T47D (cell line): Measurements from ENCODE around the gene MYRF.

Experiments used
- DNase-seq, 2 experiments: peaks; one replicate each; pipeline versions ENCODE4 v3.0.0 to v3.0.0-alpha.2; 2011 to 2012; ENCODE audit warnings: low read depth in 1 of 2, low spot score in 1 of 2
- JUND ChIP-seq: IDR thresholded peaks from 2 replicates; pipeline ENCODE4 v1.6.1; 2012; ENCODE audit warnings: low read depth
- in situ Hi-C: cut with HindIII; loops from 2 replicates; pipeline ENCODE4 v1.10.0; 2016; ENCODE audit warnings: low sequenced_read_pairs, low pct_unique_long_range_greater_than_20kb

Gene MYRF

DNA sequence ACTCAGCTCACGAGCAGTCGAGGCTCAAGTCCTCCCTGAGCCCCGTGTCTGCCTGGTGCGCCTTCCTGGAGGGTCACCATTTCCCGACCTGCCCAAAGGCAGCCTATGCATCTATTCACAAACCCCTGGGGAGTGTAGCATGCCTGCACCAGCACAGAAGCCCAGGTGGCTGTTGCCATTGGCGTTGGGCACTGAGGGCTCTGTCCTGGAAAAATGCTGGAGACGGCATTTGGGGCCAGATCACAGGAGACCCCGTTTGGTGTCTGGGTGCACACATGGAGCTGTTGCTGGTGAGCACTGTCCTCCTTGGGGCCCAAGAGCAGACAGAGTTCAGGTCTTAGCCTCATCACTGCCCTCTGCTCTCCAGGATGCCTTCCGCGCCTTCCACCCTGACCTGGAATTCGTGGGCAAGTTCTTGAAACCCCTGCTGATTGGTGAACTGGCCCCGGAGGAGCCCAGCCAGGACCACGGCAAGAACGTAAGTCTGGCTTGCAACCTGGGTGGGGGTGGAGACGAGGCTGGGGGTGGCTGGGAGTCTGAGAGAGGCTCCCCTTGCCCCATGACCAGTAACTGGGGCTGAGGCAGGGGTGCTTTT lies 85.1 kb downstream of the MYRF start:
- in situ Hi-C loops = no loop called here
- no peak for TF ChIP-seq JUND
- no peak for DNase-seq
